Activated T-cell treated with anti-CD3 and anti-CD28 coated beads, Interleukin-2, amount 50 U/mL, for 72 hours (primary cell): ENCODE data around the gene C19orf38. TPM values are rescaled to one million over a fixed set of nuclear protein-coding genes. Genes with fewer than 3 reads are reported as not detected.

Experiments used
- ATAC-seq, 2 donors: fragments of 150-1000 bp; cut with Tn5 transposase; replicated peaks in 1 of 2; 2 replicates each; pipeline ENCODE4 v1.10.0; 2021; ENCODE audit warnings: moderate library complexity in 2 of 2, mild to moderate bottlenecking in 1 of 2
- DNase-seq, 2 donors: peaks; one replicate each; pipeline ENCODE4 v3.0.0; 2021 to 2022; ENCODE audit warnings: mixed read lengths in 1 of 2
- H3K27ac Mint-ChIP-seq: one replicate; pipeline ENCODE4 v1.8.0; 2022; ENCODE audit warnings: mild to moderate bottlenecking, moderate library complexity, mixed read lengths
- H3K27me3 Mint-ChIP-seq: one replicate; pipeline ENCODE4 v1.8.0; 2022; ENCODE audit warnings: low read depth, mixed read lengths
- H3K36me3 Mint-ChIP-seq, 2 donors: one replicate each; pipeline ENCODE4 v1.8.0; 2022; ENCODE audit warnings: mixed read lengths in 2 of 2, mild to moderate bottlenecking in 1 of 2; ENCODE audit not compliant: insufficient read depth in 2 of 2
- H3K4me1 Mint-ChIP-seq: one replicate; pipeline ENCODE4 v1.8.0; 2022; ENCODE audit warnings: low read depth, mixed read lengths
- H3K4me3 Mint-ChIP-seq, 2 donors: one replicate each; pipeline ENCODE4 v1.8.0; 2022; ENCODE audit warnings: mild to moderate bottlenecking in 2 of 2, mixed read lengths in 2 of 2, moderate library complexity in 2 of 2
- H3K9me3 Mint-ChIP-seq, 2 donors: one replicate each; pipeline ENCODE4 v1.8.0; 2022; ENCODE audit warnings: mixed read lengths in 2 of 2
- total RNA-seq, 2 donors: library from RNA; stranded (reverse); gene quantifications; one replicate each; pipeline ENCODE4 v1.2.3, GENCODE V29; 2022

C19orf38 gene
- total RNA-seq, 2 donors from 2014 or later: 6.2 to 9.9 TPM

DNA sequence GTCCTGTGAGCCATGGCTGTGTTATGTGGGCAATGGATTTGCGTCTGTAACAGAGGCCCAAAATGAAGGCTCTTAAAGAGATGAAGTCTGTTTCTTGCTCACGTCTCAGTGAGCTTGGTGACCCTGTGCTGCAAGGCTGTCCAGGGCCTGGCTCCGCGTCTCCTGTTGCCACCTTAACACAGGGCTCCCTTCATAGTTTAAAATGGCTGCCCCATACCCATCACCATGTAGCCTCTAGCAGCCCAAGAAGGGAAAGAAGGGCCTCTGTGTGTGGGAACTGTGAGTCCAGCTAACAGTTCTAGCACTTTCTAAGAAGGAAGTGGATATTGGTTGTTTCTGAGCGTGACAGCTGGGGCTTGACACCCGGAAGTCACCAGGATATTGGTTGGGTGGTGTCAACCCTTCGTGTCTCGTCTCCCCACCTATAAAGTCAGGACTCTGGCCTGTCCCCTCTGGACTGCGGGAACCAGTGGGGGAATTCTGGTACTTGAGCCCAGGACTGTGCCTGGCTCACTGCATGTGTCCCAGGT lies 33.1 kb upstream of the C19orf38 start:
- Mint-ChIP-seq H3K4me1 (peaks cover 19% of the 10 kb centered on the region), H3K9me3 (no peaks in the 10 kb centered on the region), H3K36me3 (peaks cover 6 to 14% of the 10 kb centered on the region in 2 donors), H3K4me3 (no peak overlapping the region), H3K27me3 (no peaks in the 10 kb centered on the region), H3K27ac (peak overlapping the region; percentile 80)
- ATAC-seq (no peak), DNase-seq (no peak)

DNA sequence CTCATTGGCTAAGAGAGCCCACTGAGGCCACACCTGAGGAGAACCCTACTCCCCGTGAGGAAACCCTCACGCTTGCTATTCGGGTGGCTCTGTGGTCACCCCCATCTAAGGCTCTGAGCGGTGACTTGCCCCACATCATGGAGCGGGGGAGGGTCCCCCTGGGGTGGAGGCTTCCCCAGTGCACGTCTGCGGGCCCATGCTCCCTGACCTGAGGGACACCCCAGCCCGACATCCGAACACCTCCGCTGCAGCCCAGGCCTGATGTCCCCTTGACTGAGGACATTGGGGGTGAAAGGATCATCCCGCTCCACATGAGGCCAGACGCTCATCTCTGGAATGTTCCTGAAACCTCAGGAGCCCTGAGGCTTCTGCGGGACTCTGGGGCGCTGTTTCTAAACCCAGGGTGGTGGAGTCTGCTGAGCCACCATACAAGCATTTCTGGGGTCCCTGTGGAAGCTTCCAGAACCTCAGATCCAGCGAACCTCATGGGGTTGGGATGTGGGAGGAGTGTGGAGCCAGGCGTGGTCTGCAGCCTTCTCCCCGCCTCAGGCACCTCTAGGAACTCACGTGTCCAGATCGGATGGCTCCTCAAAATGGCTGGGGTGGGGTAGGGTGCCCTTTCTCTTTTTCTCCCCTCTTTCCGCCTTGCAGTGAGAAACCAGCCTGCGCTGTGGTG lies 32.1 kb upstream of the C19orf38 start:
- H3K4me3 Mint-ChIP-seq: no peak overlapping the region
- no peak for ATAC-seq
- H3K9me3 Mint-ChIP-seq: no peaks in the 10 kb centered on the region
- DNase-seq: no peak
- peaks cover 9 to 18% of the 10 kb centered on the region in 2 donors for H3K36me3 Mint-ChIP-seq
- H3K27me3 Mint-ChIP-seq: no peaks in the 10 kb centered on the region
- H3K4me1 Mint-ChIP-seq: peaks cover 19% of the 10 kb centered on the region
- H3K27ac Mint-ChIP-seq: peak overlapping the region; percentile 46

DNA sequence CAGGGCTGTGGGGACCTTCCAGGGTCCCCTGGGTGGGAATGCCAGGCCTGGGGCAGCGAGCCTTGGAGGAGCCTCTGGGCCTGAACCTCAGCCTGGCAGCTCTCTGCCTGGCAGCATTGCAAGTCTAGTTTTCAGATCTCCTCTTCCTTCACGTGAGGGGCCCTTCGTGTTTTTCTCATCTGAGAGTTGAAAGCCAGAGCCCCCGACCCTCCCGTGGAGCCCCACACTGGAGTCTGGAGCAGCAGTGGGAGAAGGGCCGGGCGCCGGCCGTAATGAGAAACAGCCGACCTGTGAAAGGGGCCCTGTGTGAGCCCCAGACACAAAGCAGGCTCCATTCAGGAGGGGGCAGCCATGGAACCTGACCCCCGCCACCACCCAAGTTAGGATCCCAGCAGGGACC lies 31.5 kb upstream of the C19orf38 start:
- DNase-seq (no peak), ATAC-seq (no peak)
- no peaks in the 10 kb centered on the region for H3K27me3 Mint-ChIP-seq
- peaks cover 9 to 19% of the 10 kb centered on the region in 2 donors for H3K36me3 Mint-ChIP-seq
- no peak overlapping the region for H3K4me3 Mint-ChIP-seq
- H3K4me1 Mint-ChIP-seq: peaks cover 19% of the 10 kb centered on the region
- no peak overlapping the region for H3K27ac Mint-ChIP-seq
- no peaks in the 10 kb centered on the region for H3K9me3 Mint-ChIP-seq

DNA sequence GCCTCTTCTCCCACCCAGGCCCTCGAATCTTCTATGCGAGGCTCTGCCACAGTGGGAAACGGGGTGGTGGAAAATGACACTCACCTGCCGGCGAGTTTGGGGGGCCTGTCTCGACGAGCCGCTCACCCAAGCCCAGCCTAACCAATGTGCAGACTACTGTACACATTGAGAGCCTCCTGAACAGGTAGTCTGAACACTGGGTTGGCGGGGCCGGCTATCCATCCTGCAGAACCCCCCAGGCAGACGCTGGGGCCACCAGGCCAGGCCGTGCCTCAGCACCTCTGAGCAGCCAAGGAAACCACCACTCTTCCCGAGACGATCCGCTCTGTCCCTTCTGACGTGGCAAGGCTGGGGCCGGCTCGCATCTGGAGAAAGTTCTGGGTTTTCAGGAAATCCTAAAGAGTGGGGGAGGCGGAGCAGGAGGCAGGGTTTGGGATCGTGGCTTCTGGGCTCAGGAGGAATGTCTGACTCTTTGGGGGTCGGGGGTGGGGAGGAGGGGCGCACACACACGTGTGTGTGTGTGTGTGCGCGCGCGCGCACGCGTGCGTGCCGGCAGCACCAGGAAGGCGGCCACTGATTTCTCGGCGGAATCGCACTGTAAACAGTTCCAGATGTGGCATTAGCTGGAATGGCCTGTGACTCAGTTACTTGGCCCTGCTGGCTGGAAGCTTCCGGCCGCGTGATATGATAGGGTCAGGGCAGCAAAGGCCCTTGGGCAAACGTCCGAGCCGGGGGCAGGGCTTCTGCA lies 30.8 kb upstream of the C19orf38 start:
- Mint-ChIP-seq H3K4me3 (no peak overlapping the region), H3K9me3 (no peaks in the 10 kb centered on the region), H3K4me1 (peaks cover 12% of the 10 kb centered on the region), H3K27ac (no peak overlapping the region), H3K36me3 (peaks cover 9 to 19% of the 10 kb centered on the region in 2 donors), H3K27me3 (no peaks in the 10 kb centered on the region)
- DNase-seq (no peak), ATAC-seq (no peak)

DNA sequence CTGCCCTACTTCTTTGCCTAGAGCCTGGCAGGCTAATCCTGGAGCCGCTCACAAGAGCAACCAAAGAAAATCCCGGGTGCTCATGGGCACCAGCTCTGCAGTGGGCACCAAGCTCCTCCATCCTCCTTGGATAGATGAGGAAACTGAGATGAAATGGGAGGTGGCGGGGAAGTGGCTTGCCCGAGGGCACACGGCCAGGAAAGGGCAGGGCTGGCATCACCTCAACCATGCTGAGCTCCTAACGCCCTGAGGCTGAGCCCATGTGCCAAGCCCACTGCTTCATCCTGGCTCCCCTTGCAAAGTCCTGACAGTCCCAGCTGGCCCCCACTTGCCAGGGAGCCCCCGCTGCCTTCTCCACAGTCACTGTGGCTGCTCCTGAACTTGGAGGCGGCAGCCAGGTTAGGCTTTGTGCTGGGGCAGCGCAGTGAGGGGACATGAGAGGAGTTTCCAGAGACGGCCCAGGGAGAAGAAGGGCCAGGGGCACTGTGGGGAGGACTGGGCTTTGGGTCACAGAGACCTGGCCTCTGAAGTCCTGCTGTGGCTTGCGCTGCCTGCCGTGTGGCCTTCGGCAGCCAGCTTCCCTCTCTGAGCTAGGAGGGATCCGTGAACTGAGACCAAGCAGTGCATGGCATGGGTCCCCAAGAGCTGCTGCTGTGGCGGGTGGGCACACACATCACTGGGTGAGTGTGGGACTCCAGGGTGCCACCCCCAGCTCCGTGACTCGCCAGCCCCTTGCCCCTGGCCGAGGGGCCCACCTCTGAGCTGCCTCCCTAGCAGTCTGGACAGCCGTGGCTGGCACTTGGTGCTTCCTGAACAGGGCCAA lies 29.7 kb upstream of the C19orf38 start:
- H3K9me3 Mint-ChIP-seq: no peaks in the 10 kb centered on the region
- peaks cover 1% of the 10 kb centered on the region for H3K4me1 Mint-ChIP-seq
- no peaks in the 10 kb centered on the region for H3K27me3 Mint-ChIP-seq
- peak overlapping the region; percentile 74 for H3K27ac Mint-ChIP-seq
- peaks cover 9 to 19% of the 10 kb centered on the region in 2 donors for H3K36me3 Mint-ChIP-seq
- DNase-seq (no peak), ATAC-seq (no peak)
- no peak overlapping the region for H3K4me3 Mint-ChIP-seq

DNA sequence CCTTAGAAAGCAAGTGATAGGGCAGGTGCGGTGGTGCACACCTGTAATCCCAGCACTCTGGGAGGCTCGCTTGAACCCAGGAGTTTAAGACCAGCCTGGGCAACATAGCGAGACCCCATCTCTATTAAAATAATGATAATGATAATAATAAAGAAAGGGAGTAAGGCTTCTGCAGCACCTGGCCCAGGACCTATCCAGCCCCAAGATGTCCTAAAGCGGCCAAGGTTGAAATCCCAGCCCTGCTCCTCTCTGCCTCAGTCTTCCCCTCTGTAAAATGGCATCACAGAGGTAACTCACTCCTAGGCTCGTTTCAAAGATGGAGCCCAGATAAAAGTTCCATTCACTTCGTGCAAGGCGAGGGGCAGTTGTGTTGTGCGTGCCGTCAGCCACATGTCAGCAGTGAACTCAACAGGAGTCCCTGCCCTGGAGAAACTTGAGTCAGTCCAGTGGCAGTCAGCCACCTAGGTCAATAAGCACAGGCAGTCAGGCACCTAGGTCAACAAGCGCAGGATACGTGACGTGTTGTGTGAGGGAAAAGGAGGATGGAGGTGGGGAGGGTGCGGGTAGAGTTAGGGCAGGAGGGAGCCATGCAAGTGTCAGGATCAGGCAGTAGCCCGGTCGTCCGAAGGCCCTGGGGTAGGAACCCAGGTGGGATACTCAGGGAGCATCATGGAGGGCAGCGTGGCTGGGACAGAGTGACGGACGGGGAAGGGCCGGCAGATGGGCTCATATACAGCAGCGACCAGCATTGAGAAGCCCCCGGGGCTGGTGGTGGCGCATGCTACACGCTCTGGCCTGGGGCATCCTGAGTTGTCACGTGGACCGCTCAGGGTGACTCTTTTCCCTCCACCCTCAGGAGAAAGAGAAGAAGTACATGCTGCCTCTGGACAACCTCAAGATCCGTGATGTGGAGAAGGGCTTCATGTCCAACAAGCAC lies 28.8 kb upstream of the C19orf38 start:
- Mint-ChIP-seq H3K4me3 (no peak overlapping the region), H3K36me3 (peaks cover 9 to 18% of the 10 kb centered on the region in 2 donors), H3K4me1 (no peaks in the 10 kb centered on the region), H3K27ac (peak overlapping the region; percentile 61), H3K27me3 (no peaks in the 10 kb centered on the region), H3K9me3 (no peaks in the 10 kb centered on the region)
- ATAC-seq (no peak), DNase-seq (no peak)

DNA sequence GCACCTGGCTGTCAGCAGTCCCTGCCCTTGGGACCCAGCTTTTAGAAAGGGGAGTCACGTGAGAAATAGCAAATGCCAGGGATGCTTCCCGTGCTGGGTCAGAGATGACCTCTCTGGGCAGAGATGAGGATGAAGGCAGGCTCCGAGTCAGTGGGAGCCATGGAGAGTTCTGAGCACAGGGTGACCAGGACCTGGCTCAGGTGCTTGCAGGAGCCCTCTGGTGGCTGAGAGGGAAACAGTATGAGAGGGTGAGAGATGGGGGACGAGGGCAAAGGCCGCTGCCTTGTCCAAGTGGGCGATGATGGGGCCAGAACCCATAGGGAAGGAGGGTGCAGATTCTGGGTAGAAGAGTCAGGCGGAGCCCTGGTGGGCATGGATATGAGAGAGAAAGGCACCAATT lies 28.0 kb upstream of the C19orf38 start:
- no peak for DNase-seq
- Mint-ChIP-seq H3K4me3 (no peak overlapping the region), H3K27ac (peak overlapping the region; percentile 61), H3K4me1 (no peaks in the 10 kb centered on the region), H3K27me3 (no peaks in the 10 kb centered on the region), H3K36me3 (peaks cover 9 to 18% of the 10 kb centered on the region in 2 donors), H3K9me3 (no peaks in the 10 kb centered on the region)
- peak; percentile 34 to 36 for ATAC-seq

DNA sequence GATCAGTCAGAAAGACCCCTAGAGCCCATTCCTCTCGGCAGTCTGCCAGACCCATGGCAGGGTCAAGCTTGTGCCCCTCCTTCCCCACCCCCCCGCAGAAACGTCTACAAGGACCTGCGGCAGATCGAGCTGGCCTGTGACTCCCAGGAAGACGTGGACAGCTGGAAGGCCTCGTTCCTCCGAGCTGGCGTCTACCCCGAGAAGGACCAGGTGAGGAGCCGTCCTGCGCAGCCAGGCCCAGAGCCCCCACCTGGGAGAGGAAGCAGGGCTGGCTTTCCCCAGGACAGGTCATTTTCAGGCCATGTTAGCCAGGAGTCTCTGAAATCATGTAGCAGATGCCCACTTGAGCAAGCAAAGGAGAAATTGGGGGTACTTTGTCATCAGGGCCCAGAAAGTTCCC lies 24.5 kb upstream of the C19orf38 start:
- Mint-ChIP-seq H3K9me3 (no peaks in the 10 kb centered on the region), H3K27me3 (no peaks in the 10 kb centered on the region), H3K4me3 (no peak overlapping the region), H3K27ac (no peak overlapping the region), H3K4me1 (no peaks in the 10 kb centered on the region), H3K36me3 (peaks cover 9 to 19% of the 10 kb centered on the region in 2 donors)
- DNase-seq (no peak), ATAC-seq (no peak)

DNA sequence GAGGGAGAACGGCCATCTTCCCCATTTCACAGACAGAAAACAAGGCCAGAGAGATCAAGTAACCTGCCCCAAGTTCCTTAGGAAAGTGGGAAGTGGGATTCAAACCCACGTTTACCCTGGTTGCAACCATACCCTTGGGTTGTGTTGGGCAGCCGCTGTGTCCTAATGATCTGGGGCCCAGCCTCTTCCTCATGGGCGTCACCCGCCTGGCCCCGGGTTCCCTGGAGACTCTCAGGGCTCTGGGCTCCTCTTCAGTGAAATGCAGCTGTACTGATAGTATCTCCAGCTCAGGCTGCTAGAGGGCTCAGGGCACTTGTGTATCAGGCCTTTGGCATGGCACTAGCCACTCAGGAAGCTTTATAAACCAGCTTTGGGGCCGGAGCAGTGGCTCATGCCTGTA lies 22.0 kb upstream of the C19orf38 start:
- Mint-ChIP-seq H3K27me3 (no peaks in the 10 kb centered on the region), H3K27ac (no peak overlapping the region), H3K36me3 (peaks cover 0 to 9% of the 10 kb centered on the region in 2 donors), H3K4me1 (no peaks in the 10 kb centered on the region), H3K4me3 (no peak overlapping the region), H3K9me3 (no peaks in the 10 kb centered on the region)
- DNase-seq (no peak), ATAC-seq (no peak)

DNA sequence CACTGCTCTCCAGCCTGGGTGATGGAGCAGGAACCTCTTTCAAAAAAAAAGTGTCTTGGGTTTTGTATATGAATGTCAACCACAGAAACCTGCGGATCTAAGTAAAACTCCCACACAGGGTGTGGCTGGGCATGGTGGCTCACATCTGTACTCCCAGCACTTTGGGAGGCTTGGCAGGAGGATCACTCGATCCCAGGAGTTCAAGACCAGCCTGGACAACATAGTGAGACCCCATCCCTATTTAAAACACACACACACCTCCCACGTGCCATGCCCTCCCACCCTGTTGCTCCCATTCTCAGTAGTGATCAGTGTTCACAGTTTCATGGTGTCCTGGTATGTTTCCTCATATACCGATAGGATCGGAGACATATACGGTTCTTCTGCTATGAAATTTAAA lies 21.4 kb upstream of the C19orf38 start:
- DNase-seq (no peak), ATAC-seq (no peak)
- H3K9me3 Mint-ChIP-seq: no peaks in the 10 kb centered on the region
- no peak overlapping the region for H3K4me3 Mint-ChIP-seq
- H3K27ac Mint-ChIP-seq: peak overlapping the region; percentile 50
- no peaks in the 10 kb centered on the region for H3K27me3 Mint-ChIP-seq
- H3K36me3 Mint-ChIP-seq: peaks cover 0 to 9% of the 10 kb centered on the region in 2 donors
- no peaks in the 10 kb centered on the region for H3K4me1 Mint-ChIP-seq

DNA sequence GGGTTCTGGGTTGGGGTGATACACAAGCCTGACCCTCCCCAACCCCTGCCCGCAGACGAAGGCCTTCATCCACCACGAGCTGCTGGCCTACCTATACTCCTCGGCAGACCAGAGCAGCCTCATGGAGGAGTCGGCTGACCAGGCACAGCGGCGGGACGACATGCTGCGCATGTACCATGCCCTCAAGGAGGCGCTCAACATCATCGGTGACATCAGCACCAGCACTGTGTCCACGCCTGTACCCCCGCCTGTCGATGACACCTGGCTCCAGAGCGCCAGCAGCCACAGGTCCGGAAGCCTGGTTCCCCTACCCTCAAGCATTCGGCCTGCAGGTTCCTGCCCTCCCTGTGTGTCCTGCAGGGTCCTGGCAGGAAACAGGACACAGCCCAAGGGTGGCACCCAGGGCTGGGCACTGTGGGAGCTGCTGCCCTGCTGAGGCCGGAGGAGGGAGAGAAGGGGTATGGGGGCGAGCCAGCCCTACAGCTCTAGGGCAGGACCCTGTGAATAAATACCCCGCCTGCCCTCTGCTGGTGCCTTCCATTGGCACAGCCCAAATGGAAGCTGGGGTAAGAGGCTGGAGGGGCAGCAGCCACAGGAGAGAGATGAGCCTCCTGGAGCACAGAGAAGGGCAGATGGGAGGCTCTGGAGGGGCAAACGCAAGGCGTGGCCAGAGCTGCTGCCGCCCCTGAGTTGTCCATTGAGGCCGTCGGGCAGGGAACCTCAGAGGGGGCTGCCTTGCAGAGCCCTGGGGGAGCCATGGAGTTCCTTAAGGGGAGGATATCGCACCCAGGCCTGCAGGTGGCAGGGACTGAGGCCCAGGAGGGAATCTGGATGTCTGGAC lies 19.0 kb upstream of the C19orf38 start:
- peak overlapping the region; percentile 13 for H3K27ac Mint-ChIP-seq
- no peak for DNase-seq
- H3K36me3 Mint-ChIP-seq: peaks cover 0 to 13% of the 10 kb centered on the region in 2 donors

More for the DNA sequence above, 19.0 kb upstream of the C19orf38 start:
- Mint-ChIP-seq H3K9me3 (no peaks in the 10 kb centered on the region), H3K4me3 (no peak overlapping the region), H3K4me1 (no peaks in the 10 kb centered on the region), H3K27me3 (no peaks in the 10 kb centered on the region)
- peak; percentile 28 to 33 for ATAC-seq
